OCI-M2 (cell line): Measurements from ENCODE around the gene PVRIG.
A peak's percentile ranks its signal among the peaks of the same experiment; 100 is the strongest.
"Not testable (repeated sequence)": the region's sequence is repeated elsewhere in the genome, so short reads cannot be mapped to it uniquely, and the experiment has no call there.

Source experiments
- DNase-seq: peaks from one replicate; lab custom pipeline; 2025; ENCODE audit not compliant: unreplicated experiment; lab: John Stamatoyannopoulos, UW

The PVRIG gene

DNA sequence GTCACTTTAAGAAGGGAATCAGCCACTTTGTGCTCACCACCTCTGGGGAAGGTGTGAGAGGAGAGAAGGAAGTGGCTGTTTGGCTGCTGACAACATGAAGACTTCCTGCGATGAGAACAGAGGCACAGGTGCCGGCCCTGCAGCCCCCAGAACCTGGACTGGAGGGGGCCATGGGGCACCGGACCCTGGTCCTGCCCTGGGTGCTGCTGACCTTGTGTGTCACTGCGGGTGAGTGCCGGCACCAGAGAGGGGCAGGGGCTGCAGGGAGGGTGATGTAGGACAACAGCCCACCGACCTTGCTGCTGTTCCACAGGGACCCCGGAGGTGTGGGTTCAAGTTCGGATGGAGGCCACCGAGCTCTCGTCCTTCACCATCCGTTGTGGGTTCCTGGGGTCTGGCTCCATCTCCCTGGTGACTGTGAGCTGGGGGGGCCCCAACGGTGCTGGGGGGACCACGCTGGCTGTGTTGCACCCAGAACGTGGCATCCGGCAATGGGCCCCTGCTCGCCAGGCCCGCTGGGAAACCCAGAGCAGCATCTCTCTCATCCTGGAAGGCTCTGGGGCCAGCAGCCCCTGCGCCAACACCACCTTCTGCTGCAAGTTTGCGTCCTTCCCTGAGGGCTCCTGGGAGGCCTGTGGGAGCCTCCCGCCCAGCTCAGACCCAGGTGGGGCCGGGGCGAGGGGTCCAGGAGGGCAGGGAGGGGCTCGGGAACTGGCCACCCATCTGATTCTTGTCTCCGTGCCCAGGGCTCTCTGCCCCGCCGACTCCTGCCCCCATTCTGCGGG is at the start of gene PVRIG:
Gene PVRIG, plus strand, starts transcription at position 149 of the 785 bp plus-strand sequence. Its CDS starts 22 bp downstream, at position 171.
- DNase-seq, result not testable (repeated sequence)

GRCh38 chr7:100170101-100170897 is 49.5 kb upstream of the PVRIG start:
- no peak for DNase-seq

DNA sequence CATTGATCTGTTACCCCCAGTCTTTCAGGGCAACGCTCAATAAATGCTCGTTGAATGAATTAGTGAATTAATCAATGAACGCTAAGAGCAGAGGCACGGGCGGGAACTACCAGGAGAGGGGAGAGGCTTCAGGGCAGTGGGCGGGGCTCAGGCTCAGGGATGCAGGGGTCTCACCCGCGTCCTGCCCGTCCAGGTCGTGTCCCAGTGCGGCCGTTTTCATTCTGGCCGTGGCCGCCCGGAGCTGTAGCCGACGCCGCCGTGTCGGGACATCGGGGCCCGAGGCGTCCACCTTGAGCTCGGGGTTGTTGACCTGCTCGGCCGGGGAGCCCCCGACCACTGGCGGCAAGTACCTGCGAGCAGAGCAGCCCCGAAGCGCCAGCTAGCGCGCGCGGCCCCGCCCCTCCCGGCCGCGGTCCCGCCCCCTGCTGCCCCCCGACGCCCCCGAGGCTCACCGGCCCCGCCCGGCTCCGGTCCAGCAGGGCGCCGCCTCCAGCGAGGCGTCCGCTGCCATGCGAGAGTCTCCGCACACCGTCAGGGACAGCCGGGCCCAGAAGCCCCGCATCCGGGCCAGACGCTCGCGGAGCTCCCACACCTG is 48.6 kb upstream of the PVRIG start:
- DNase-seq, result no peak

DNA sequence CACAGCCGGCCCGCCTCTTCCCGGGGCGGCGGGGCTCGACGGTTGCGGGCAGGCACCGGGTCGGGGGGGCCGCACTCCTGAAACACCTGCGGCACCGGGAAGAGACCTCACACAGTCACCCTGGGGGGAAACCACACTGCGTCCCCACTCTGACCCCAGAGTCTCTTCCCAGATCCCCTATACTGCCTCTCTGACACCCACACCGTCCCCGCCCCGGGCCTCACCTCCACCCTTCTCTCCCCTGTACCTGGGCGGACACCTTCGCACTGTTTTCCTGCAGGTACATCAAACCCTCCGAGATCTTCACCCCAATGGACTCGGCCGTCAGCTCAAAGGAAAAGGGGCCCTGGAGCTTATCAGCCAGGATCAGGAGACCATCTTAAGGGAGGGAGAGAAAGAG is 47.9 kb upstream of the PVRIG start:
- no peak for DNase-seq

- no peak for DNase-seq
Measured at GRCh38 chr7:100173806-100174495, 45.8 kb upstream of the PVRIG start.

DNA sequence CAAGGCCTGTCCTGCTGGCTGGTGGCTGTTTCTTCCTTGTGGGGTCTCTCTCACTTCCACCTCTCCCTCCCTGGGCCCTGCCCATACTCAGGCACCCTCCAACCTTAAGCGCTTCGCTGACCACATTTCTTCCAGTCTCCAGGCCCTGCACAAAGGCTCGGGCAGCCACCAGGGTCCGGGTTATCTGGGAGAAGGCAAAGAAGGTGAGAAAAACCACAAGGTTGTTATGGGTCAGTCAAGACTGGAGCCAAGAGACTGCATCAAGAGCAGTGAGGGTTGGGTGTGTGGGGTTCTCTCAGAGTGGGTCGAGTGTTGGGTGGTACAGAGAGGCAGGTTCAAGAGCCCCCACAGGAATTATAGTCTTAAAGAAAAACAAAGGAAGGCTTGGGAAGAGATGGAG is 45.2 kb upstream of the PVRIG start:
- no peak for DNase-seq

- no peak for DNase-seq
Measured at GRCh38 chr7:100175296-100175935, 44.3 kb upstream of the PVRIG start.

DNA sequence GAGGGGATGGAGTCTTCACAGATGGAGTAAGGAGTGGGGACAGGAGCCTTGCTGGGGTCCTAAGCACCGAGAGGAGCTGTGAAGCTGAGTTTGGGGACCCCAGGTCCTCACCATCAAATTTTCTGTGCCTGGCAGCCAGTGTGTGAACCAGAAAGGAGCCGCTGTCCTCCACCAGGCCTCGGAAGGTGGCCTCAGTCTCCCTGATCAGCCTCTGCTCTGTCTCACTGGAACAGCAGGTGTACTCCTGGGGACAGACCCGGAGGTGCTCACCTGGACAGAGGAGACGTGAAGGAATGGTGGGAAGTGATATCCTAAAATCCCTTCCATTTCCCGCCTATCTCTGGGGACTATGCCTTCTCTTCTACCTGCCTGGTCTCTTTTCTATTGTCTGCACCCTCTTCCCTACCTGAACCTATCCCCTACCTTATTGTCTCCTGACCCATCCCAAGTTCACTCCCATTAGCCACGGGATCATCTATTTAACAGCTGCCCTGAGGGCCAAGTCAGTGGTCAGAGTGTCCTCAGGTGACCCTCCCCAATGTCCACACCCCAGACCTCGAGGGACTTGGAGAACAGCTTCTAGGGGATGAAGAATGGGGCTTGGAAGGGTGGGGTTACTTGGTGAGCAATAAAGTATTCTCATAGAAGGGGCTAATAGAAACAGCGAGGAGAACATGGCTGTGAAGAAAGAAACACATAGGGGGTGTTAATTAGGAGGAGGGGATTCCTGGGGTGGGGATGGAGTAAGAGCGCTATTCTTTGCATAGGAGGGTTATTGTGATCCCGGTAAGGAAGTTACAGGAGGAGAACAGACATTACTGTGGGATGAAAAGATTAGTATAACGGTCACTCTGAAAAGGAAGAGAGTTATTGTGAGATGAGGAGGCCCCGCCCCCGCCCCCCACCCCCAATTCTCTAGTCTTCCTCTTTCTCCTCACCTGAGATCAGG is 43.4 kb upstream of the PVRIG start:
- no peak for DNase-seq

- peak; percentile 87 for DNase-seq
Measured at GRCh38 chr7:100177045-100178001, 42.4 kb upstream of the PVRIG start, which contains the start of the genes GPC2 and STAG3. Gene GPC2 (minus strand): TSS chr7:100177381. CDS start chr7:100177199, 182 bp downstream. Gene STAG3 (plus strand): TSS chr7:100177918. CDS start chr7:100180557, 2,639 bp downstream.

DNA sequence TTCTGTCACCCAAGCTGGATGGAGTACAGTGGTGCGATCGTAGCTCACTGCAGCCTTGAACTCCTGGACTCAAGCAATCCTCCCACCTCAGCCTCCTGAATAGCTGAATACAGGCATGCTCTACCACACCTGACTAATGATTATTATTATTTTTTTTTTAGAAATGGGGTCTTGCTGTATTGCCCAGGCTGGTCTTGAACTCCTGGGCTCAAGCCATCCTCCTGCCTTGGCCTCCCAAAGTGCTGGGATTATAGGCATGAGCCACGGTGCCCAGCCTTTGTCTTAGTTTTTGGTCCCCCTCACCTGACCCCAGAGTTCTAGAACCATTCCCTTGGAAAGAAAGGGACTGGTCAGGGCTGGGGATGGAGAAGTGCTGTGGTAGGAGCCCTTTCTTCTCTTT is 39.7 kb upstream of the PVRIG start:
- not testable (repeated sequence) for DNase-seq

DNA sequence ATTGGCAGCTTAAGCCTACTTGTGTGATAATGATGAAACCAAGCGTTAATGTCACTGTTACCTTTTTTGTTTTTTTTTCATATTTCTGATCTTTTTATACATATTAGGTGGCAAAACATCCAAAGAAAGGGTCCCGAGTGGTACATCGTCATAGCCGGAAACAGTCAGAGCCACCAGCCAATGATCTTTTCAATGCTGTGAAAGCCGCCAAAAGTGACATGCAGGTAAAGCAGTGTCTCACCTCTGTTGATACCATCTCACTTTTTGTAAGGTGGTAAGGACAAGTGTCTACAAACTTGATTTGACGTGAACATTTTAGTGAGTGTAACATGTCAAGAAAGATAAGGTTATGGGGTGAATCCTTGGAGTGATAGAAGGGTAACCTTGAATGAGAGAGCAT is 37.1 kb upstream of the PVRIG start:
- not testable (repeated sequence) for DNase-seq

DNA sequence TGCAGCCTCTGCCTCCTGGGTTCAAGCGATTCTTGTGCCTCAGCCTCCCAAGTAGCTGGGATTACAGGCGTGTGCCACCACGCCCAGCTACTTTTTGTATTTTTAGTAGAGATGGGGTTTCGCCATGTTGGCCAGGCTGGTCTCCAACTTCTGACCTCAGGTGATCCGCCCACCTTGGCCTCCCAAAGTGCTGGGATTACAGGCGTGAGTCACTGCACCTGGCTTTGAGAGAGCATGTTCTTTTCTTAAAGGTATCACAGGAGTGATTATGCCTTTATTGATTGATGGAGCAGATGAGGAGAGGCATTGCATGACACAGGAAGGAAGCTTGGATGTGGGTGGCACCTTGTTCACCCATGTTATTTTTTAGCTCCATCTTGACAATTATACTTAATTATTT is 36.7 kb upstream of the PVRIG start:
- DNase-seq, result not testable (repeated sequence)

GRCh38 chr7:100185726-100186125 is 34.0 kb upstream of the PVRIG start:
- no peak for DNase-seq

DNA sequence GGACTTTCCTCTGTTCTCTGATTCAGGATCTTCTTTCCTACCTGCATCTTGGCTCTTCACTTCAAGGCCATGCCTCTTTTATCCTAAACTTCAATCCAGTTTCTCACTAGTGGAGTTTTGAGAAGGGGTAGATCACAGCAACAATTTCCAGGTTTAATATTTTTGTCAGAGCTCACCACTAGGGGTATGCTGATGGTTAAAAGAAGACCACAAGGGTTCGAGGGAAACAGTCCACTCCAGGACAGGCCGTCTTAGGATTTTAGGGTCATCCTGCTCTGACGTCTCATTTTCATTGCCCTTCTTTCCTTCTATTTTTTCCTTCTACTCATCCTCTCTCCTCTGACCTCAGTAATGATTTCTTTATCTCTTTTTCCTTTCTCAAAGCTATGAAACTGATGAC is 30.7 kb upstream of the PVRIG start:
- DNase-seq, result no peak

DNA sequence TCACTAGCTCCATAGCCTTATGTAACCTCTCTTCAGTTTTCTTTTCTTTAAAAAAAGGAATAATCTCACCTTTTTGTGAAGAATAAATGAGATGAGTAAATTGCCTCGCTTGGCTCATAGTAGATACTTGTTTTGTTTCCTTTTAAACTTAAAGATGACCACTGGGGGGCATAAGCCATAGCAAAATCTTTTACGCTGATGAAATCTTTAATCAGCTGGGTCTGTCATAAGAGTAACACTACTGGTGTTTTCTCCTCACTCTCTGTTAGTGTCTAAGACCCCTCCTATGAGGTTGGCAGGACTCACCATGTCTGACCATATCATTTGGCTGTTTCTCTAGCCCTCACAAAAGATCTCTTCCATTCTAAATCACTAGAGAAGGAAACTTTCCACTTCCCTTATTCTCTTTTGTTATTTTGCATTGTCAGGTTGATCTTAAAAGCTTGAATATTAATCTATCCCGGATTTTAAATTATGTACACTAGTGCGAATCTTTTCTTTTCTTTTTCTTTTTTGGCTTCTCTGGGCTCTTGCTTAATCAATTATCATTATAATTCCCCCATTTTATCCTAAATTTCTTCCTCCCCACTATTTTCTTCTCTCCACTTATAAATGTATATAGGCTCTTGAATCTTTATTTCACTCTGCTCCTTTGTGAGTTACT is 29.6 kb upstream of the PVRIG start:
- DNase-seq, result no peak

GRCh38 chr7:100191775-100192174 is 28.0 kb upstream of the PVRIG start:
- DNase-seq, result no peak

GRCh38 chr7:100192281-100192862 is 27.4 kb upstream of the PVRIG start:
- DNase-seq, result not testable (repeated sequence)
